Lower lobe of right lung (tissue), 2 donors: Measurements from ENCODE around the gene TSN. TPM values are rescaled to one million over a fixed set of nuclear protein-coding genes. Genes with fewer than 3 reads are reported as not detected.

Source experiments
- ATAC-seq, 2 donors: fragments of 200-7000 bp; cut with Tn5 transposase; one replicate each; pipeline ENCODE4 v1.9.1; 2020 to 2022; ENCODE audit warnings: mild to moderate bottlenecking in 2 of 2, moderate library complexity in 2 of 2
- DNase-seq: peaks from one replicate; pipeline ENCODE4 v3.0.0-alpha.2; 2020
- H3K27ac ChIP-seq: fragments of 200-600 bp; one replicate; pipeline ENCODE4 v1.8.0; 2022
- H3K27me3 ChIP-seq: fragments of 200-600 bp; one replicate; pipeline ENCODE4 v1.8.0; 2022; ENCODE audit warnings: low read depth
- H3K36me3 ChIP-seq: fragments of 200-600 bp; one replicate; pipeline ENCODE4 v1.8.0; 2022; ENCODE audit warnings: mild to moderate bottlenecking
- H3K4me1 ChIP-seq: fragments of 200-600 bp; one replicate; pipeline ENCODE4 v1.8.0; 2022
- H3K4me3 ChIP-seq: fragments of 200-600 bp; one replicate; pipeline ENCODE4 v1.8.0; 2022; ENCODE audit warnings: mild to moderate bottlenecking
- H3K9me3 ChIP-seq: fragments of 200-600 bp; one replicate; pipeline ENCODE4 v1.8.0; 2022
- CTCF ChIP-seq: fragments of 200-600 bp; IDR thresholded peaks from one replicate; pipeline ENCODE4 v1.8.0; 2022; ENCODE audit warnings: antibody characterized with exemption, mild to moderate bottlenecking
- intact Hi-C: fragments of 100-400 bp; cut with DNase I; formaldehyde crosslinking; loops from one replicate; pipeline ENCODE4 v1.11.0; 2022
- total RNA-seq: library from RNA; stranded (reverse); fragmentation: NEBNext Ultra II Directional; extraction: Animal tissue kit (Norgen Biotek cat#: 25700); gene quantifications from one replicate; pipeline ENCODE4 v1.2.1, GENCODE V29; 2021
- donor health status: DM: no; HTN: yes; CAD: no; lungs with severe emphysema.

TSN gene
- total RNA-seq, 1 donor from 2014 or later: 36.2 TPM

- ATAC-seq (no peak), DNase-seq (no peak)
- TF ChIP-seq CTCF: no peak
- Histone ChIP-seq H3K4me1 (peaks cover 25% of the 10 kb centered on the region), H3K27ac (peak overlapping the region; percentile 93), H3K9me3 (no peaks in the 10 kb centered on the region), H3K27me3 (no peaks in the 10 kb centered on the region), H3K4me3 (peak overlapping the region; percentile 97), H3K36me3 (peaks cover 41% of the 10 kb centered on the region)
- intact Hi-C loops: no loop called here
Observed at GRCh38 chr2:121736140-121736461, 19.4 kb upstream of the TSN start.

- peak; percentile 99 for ATAC-seq
- H3K27ac ChIP-seq: peak within 1 kb of the TSS; percentile 93
- H3K27me3 ChIP-seq: no peaks in the 10 kb centered on the region
- intact Hi-C loops: no loop called here
- peaks cover 25% of the 10 kb centered on the region for H3K4me1 ChIP-seq
- peak within 1 kb of the TSS; percentile 97 for H3K4me3 ChIP-seq
- H3K9me3 ChIP-seq: no peaks in the 10 kb centered on the region
- peaks cover 35% of the 10 kb centered on the region for H3K36me3 ChIP-seq
- DNase-seq: peak; percentile 99
- no peak for TF ChIP-seq CTCF
Observed at GRCh38 chr2:121736462-121737336, 18.8 kb upstream of the TSN start, which contains the start of gene NIFK. Gene NIFK (minus strand): TSS chr2:121736875. CDS start chr2:121736850, 25 bp downstream.

GRCh38 chr2:121740973-121741372 is 14.5 kb upstream of the TSN start:
- Histone ChIP-seq H3K9me3 (no peaks in the 10 kb centered on the region), H3K27ac (no peak overlapping the region), H3K4me1 (peaks cover 9% of the 10 kb centered on the region), H3K36me3 (no peaks in the 10 kb centered on the region), H3K4me3 (no peak overlapping the region), H3K27me3 (no peaks in the 10 kb centered on the region)
- ATAC-seq (no peak), DNase-seq (no peak)
- intact Hi-C loops: no loop called here
- no peak for TF ChIP-seq CTCF

- H3K9me3 ChIP-seq: no peaks in the 10 kb centered on the region
- no peak for DNase-seq
- no peak overlapping the region for H3K4me3 ChIP-seq
- H3K27me3 ChIP-seq: no peaks in the 10 kb centered on the region
- no peak for ATAC-seq
- no peak overlapping the region for H3K27ac ChIP-seq
- H3K4me1 ChIP-seq: peaks cover 6% of the 10 kb centered on the region
- TF ChIP-seq CTCF: no peak
- no peaks in the 10 kb centered on the region for H3K36me3 ChIP-seq
- intact Hi-C loops: no loop called here
Observed at GRCh38 chr2:121741450-121741849, 14.0 kb upstream of the TSN start.

- Histone ChIP-seq H3K36me3 (no peaks in the 10 kb centered on the region), H3K9me3 (no peaks in the 10 kb centered on the region), H3K27me3 (no peaks in the 10 kb centered on the region), H3K4me1 (no peaks in the 10 kb centered on the region), H3K27ac (no peak overlapping the region), H3K4me3 (no peak overlapping the region)
- ATAC-seq (no peak), DNase-seq (no peak)
- intact Hi-C loops: no loop called here
- TF ChIP-seq CTCF: no peak
Observed at GRCh38 chr2:121746071-121746578, 9.3 kb upstream of the TSN start.
